HCEC 1CT (cell line): Measurements from ENCODE around the gene TNK2.
"Not testable (repeated sequence)": the region's sequence is repeated elsewhere in the genome, so short reads cannot be mapped to it uniquely, and the experiment has no call there.

Source experiments
- DNase-seq: peaks from one replicate; pipeline ENCODE4 v3.0.0-alpha.2; 2017

Gene TNK2

DNA sequence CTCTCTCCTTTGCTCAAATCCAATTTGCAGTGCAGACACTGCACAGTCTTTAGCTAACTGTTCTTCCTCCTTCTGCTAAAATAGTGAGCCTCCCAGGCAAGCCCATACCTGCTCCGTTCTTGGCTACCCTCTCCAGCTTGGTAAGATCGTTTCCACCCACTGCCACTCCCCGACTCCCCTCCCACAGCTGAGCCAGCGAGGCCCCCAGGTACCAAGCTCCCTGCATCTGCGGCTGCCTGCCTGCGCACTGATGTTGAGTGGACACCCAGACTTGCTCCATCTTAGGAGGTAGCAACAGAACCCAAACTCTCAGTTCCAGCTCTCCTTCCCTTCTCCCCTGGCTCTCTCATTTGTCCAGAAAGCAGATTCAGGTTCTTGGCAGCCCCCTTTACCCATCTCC, 7.9 kb upstream of the TNK2 start:
- DNase-seq = no peak

DNA sequence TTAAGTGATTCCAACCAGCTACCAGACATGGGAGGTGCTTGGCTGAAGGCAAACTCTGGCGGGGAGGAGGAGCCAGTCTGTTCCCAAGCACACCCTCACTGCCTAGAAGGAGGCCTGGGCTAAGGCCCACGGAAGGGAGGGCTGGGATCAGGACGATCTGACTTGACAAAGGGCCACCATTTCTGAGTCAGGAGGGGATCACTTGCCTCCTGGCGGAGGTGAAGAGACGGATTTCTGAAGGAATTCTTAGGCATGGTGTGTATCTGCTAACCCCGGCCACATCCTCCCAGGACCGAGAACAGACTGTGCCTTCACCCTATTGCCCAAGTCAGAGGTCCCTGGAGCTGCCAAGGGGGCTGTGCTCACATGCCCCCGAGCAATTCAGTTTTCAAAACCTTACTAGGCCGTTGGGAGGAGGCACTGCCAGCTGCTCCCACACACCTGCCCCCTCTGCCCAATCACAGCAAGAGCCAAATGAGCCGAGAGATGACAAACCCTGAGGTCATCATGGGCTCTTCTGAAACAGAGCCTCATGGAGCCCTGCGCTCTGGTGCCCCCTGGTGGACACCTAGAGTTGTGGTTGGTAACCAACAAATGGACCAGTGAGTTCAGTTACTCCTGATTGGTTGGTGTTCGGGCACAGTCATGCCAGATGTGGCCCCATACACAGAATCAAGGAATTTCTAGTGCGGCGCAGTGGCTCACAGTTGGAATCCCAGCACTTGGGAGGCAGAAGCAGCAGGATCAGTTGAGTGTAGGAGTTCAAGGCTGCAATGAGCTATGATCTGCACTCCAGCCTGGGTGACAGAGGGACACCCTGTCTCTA, 6.5 kb upstream of the TNK2 start:
- peak; percentile 95 for DNase-seq

DNA sequence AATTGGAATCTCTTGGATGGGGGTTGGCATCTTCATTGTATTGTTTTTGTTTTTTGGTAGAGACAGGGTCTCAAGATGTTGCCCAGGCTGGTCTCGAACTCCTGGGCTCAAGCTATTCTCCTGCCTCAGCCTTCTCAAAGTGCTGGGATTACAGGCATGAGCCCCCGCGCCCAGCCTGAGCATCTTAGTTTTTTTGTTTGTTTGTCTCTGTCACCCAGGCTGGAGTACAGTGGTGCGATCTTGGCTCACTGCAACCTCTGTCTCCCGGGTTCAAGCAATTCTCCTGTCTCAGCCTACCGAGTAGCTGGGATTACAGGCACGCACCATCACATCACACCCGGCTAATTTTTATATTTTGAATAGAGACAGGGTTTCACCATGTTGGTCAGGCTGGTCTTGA, 5.8 kb upstream of the TNK2 start:
- not testable (repeated sequence) for DNase-seq

DNA sequence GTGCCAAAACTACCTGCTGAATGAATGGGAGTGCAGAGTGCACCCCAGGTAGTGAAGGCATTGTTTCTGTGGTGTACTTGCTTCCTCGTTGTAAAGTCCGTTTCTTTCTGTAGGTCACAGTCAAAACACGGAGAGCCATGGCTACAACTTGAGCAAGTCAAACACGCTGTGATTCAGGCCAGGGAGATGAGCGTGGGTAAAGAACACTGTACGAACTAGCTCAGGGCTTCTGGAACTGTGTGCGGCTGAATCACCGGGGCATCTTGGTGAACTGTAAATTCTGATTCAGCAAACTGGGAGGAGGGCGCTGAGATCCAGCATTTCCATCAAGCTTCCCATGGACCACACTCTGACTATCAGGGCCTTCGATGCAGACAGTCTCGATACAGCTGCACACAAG, 5.0 kb upstream of the TNK2 start:
- DNase-seq = no peak

DNA sequence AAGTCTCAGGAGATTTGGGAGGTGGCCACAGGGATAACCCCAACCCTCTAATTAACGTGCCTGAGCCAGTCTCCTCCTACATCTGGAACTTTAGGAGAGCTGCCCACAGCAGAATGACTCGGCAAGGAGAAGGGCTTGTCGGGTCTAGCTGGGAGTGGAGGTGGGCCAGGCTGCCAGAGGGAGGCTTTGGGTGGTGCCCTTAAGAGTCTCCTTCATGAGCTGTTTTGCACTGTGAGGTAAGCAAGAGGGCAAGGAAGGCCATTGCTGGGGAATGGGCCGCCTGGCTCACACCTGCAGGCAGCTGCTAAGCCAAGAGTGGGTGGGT, 3.6 kb upstream of the TNK2 start:
- no peak for DNase-seq

DNA sequence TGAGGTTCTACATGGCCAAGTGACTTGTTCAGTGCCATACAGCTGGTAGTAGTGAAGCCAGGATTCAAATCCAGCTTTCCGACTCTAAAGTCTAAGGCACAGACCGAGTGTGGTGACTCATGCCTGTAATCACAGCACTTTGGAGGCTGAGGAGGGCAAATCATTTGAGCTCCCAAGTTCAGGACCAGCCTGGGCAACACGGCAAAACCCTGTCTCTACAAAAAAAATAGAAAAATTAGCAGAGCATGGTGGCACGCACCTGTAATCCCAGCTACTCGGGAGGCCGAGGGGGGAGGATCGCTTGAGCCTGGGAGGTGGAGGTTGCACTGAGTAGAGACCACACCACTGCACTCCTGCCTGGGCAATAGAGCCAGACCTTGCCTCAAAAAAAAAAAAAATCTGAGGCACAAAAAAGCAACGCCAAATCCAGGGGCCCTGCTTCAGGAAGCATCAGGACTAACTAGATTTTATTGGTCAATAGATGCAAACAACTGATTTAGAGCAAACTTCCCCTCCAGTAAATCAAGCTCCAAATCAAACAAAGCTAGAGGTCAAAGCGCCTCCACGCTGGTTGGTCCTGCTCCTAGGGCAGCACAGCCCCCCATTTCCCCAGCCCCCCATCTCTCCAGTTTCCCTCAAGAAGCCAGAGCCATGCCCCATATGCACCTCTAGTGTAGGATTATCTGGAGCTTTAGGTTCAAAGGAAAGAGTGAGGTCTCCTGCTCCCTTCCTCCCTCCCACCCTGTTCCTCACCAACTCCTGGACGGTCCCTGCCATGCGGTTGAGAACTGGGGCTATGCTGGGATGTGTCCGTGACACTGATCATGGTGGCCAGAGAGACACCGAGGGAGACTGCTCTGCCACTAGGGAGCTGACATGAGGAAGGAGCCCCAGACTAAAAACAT, 2.9 kb upstream of the TNK2 start:
- no peak for DNase-seq

DNA sequence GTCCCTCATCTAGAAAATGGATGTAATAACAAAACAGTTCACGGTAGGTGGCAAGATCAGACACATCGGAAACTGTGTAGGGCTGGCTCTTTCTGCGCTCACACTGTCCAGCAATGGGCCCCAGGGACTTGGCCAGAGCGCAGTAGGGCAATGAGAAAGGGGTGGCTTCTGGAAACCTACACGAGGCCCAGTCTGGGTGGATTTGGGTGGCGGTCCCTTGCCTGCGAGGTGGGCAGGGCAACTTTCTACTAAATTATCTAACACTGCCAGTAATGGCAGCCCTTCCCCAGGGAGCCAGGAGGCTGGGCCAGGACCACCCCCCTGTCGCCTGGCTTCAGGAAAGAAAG, 2.1 kb upstream of the TNK2 start:
- no peak for DNase-seq

DNA sequence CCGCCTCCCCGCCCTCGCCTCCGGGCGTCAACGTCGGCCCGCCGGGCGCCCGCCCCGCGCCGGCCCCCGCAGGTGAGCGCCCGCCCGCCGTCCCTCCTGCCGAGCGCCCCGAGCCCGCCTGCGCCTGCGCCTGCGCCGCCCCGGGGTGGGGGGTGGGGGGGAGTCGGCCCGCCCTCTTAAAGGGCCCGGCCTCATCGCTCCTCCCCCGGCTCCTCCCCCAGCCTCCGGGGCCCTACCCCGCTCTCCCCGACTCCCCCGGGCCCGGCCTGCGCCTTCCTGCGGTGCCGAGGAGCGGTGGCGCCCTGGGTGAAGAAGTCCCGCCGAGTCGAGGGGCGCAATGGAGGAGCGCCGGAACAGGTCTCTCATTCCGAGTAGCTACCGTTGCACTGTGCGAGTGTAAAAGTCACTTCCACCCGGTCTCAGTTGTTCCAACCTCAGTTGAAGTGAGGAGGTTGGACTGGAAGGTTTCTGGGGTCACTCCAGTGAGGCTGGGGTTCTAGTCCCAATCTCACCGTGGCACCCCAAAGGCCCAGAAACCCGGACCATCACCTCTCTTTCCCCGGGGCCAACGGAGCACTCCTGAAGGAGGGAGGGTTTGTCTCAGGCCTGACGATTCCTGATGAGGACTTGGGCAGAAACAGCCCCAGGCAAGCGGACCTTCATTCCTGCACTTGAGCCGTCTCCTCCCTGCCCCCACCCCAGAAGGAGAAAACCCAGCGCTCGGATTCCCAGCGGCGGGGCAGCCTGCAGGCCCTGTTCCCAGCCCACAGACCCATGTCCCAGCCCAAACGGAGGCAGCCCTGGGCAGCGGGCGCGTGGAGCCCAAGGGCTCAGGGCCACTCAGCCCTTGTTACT, 1.5 kb upstream of the TNK2 start:
- peak; percentile 73 for DNase-seq

DNA sequence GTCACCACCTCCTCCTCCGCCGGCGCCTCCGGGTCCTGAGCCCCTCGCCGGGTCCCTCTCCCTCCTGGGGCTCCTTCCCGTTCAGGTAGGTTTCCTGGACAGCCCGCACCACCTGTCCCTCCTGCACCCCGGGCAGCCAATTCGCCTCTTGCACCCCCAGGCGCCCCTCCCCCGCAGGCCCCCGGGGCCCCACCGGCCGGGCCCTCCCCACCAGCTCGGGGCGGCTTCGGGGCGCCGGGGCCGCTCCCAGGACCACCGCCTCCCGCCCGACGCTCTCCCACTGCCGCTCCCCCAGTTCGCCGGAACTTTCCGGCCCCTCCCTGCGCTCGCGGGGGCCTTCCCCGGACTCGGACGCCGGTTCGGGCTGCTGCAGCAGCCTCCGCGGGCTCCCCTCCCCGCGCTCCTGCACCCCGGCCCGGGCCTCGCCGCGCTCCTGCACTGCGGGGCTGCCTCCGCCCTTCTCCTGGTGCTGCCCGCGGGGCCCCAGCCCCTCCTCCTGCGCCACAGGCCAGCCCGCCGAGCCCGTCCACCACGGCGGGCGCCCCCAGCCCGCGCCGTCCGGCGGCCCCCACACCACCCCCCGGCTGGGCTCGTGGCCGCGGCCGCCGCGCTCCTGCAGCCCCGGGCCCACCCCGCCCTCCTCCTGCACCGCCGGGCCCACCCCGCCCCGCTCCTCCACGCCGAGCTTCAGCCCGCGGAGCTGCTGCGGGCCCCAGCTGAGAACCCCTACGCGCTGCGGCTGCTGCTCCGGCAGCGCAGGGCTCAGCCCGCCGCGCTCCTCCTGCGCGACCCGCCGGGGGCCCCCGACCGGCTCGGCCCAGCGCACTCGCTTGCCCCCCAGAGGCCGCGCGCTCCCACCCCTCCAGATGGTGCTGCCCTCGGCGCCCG, 587 bp upstream of the TNK2 start:
- no peak for DNase-seq

DNA sequence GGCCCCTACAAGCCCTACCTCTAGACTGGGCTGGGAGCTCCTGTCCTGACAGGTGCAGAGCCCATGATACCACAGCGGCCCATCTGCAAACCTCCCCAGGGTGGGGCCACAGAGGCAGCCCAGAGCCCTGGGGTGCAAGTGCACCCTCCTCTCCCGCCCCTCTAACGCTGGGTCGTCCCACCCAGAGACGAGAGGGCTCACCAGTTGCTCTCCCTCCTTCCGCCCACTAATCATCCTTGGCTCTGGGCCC, 742 bp downstream of the TNK2 start:
- DNase-seq = no peak

DNA sequence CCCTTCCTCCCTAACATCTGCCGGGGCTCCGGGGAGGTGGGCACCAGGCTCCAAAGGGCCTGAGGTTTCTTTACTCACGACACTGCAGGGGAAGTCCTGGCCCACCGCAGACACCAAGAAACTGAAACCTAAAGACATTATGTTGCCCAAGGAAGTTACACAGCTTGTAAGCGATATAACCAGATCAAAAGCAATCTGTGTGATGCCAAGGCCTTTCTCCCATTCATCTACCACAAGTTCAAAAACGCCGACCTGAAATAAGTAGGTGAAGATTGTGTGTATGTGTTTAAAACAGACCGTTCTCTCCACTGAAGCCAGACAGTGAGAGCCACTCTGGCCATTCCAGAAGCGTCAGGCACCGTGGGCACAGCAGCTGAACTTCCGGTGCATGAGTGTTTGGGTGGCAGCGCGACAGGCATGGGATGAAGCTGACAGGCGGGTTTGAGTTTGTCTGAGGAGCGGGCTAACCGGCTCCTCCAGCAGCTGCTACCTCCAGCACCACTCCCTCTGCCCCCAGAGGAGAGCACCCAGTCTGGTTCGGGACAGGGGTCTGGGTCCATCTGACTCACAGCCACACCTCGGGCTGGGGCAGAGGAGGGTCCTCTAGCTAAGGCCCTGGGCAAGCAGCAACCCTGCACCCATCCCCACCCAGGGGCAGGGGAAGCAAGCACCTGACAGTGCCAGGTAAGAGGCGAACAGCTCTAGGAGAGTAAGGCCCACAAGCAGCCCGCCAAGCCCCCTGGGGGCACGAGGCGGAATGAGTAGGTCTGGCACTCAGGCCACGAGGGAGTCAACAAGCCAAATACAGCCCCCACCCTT, 1.3 kb downstream of the TNK2 start:
- DNase-seq = no peak

DNA sequence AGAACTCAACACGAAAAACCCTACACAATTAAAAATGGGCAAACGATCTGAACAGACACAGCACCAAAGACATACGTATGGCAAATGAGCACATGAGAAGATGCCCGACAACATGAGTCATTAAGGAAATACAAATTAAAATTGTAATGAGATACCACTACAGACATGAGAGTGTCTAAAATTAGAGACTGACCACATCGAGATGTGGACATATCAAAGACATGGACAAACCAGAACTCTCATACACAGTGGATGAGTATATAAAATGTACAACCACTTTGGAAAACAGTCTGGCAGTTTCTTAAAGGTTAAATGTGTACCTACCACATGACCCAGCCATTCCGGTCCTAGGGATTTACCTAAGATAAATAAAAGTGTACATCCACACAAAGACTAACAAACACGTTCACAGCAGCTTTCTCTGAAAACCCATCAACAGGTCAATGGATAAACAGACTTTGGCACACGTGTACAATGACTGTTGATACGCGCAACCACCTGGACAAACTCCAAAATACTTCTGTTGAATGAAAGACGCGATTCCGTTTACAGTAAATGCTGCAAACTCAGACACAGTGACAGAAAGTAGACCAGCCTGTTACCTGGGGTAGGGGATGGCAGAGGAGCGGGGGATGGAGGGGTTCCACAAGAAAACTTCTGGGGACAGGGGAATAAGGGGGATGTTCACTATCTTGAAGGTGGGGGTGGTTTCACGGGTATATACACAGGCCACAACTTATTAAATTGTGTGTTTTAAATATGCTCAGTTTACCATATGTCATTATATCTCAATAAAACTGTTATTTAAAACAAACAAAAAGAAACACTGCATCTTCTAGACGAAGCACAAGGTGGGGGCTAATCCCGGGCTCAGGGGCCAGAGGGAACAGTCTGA, 2.1 kb downstream of the TNK2 start:
- peak; percentile 69 for DNase-seq

DNA sequence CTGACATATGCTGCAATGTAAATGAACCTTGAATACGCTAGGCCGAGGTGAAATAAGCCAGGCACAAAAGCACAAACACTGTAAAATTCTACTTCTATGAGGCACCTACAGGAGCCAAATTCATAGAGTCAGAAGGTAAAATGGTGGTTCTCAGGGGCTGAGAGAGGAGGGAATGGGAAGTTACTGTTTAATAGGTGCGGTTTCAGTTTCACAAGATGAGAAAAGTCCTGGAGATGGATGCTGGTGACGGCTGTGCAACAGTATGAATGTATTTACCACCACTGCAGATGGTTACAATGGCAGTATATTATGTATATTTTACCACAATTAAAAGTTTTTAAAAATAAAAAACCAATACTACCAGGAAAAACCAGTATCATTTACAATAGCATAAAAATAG, 4.0 kb downstream of the TNK2 start:
- no peak for DNase-seq

DNA sequence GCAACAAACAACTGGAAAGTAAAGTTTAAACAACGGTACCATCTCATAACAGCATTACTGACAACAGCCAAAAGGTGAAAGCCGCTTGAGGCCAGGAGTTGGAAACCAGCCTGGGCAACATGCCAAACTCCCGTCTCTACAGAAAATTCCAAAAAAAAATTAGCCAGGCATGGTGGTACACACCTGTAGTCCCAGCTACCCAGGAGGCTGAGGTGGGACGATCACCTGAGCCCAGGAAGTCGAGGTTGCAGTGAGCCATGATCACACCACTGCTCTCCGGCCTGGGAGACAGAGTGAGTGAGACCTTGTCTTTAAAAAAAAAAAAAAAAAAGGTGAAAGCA, 4.4 kb downstream of the TNK2 start:
- no peak for DNase-seq

DNA sequence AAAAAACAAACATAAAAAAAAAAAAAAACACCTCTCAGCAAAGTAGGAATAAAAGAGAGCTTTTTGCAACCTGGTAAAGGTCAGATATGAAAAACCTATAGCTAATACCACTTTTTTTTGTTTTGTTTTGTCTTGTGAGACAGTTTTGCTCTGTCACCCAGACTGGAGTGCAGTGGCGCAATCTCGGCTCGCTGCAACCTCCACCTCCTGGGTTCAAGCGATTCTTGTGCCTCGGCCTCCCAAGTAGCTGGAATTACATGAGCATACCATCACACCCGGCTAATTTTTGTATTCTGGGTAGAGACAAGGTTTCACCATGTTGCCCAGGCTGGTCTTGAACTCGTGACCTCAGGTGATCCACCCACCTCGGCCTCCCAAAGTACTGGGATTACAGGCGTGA, 5.7 kb downstream of the TNK2 start:
- not testable (repeated sequence) for DNase-seq

DNA sequence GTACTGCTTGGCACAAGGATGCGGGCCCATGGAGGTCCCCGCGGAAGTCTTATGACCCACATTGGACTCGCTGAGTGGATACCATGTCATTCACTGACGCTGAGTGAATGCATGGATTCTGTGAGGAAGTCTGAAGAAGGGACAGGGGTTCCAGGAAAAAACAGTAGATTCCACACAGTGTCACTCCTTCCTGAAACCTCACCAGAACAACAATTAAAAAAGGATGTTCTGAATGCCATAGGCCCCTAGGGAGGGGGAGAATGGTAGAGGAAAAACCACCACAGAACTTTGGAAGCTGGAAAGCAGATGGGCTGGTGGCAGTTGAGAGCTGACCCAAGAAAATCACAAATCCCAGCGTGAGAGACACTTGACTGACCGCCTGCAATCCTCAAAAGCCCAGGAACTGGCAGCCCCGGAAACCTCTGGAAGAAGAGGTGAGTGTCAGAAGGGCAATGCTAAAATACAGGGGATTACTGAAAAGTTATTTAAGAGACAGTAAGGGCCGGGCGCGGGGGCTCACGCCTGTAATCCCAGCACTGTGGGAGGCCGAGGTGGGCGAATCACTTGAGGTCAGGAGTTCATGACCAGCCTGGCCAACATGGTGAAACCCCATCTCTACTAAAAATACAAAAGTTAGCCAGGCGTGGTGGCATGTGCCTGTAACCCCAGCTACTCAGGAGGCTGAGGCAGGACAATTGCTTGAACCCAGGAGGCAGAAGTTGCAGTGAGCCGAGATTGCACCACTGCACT, 6.3 kb downstream of the TNK2 start:
- not testable (repeated sequence) for DNase-seq

DNA sequence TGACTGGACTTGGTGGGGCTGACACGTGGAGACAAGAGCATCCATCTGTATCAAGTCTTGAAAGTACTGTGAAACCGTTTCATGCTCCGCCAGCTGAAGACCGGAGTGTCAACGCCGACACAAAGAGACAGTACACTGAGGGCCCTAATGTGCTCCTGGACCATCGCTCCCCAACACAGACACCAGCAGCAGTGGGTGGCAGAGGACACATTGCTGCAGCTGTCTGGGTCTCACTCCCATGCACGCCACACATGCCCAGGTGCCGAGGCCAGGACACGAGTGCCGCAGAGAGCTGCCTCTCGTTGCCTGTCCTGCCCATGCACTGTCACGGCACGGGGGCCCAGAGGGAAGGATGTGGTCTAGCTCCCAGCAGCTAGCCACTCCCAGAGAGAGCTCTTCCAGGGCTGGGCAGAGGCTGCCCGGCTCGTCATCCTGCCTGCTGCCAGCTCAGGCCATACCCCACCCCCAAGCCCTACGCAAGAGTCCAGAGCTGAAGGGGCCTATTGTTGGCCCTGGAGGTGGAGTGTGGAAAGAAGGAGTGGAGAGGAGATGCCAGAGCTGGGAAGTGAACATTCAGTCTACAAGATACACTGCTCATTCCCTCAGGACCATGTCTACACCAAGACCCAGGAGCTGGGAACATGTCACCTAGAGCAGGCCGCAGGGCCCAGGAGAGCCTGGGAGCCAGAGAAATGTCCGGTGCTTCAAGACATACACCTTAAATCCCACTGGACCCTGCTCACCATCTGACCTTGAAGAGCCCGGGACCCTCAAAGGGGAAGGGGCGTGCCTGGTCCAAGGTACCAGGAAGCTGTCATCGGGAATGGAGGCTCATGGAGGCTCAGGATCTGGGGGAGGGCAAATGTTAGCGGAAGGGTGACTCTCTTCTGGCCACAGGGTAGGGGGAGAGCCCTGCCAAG, 7.7 kb downstream of the TNK2 start:
- DNase-seq = no peak

DNA sequence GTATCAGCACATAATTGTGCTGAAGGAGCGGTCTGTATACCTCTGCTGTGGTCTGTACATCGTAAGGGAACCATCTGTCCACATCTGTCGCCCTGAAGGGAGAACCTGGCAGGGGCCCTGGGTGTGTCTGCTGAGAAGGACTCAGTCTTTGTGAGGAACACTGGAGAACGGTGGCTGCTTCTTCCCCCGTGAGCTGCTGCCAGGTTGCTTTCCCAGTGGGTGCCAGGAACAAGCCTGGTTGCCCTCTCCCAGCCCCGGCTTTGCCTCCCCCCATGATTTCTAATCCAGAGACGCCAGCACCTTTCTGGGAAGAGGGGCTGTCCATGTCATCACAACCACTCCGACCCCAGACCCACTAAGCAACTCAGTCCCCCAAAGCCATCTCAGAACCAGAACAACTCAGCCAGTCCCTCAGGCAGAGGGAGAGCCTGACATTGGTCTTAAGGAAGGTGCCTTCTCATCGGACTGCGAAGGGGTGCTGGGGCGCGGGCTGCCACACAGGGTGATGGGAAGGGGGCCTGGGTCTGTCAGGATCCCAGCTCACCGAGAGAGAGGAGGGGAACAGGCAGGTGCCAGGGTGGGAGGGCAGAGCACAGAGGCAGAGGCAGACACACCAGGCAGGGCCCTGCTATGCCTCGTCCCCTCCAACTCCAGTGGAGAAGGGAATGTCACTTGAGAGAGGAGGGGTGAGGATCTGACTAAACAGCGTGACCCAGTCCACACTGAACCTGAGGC, 8.5 kb downstream of the TNK2 start:
- no peak for DNase-seq
